Natural killer cell (primary cell): ENCODE data around the gene DGCR2. TPM values are rescaled to one million over a fixed set of nuclear protein-coding genes. Genes with fewer than 3 reads are reported as not detected.

Experiments used
- ATAC-seq, 3 donors: fragments of 150-1000 bp in 2 of 3; fragments of 200-7000 bp in 1 of 3; cut with Tn5 transposase; 1 replicate in 1 of 3; 2 replicates in 2 of 3; pipeline ENCODE4 v1.10.0; 2021; ENCODE audit warnings: mild to moderate bottlenecking in 2 of 3, moderate library complexity in 2 of 3
- DNase-seq, 2 donors: peaks; one replicate each; pipeline versions ENCODE4 v3.0.0 to v3.0.0-alpha.2; 2013 to 2021; ENCODE audit warnings: mixed read lengths in 1 of 2
- H3K27ac ChIP-seq: one replicate; pipeline ENCODE4 v1.5.1; 2013; ENCODE audit warnings: mild to moderate bottlenecking, low read length
- H3K27me3 ChIP-seq: one replicate; pipeline ENCODE4 v1.6.1; 2013; ENCODE audit warnings: low read length; ENCODE audit not compliant: control insufficient read depth, insufficient read depth
- H3K36me3 ChIP-seq: one replicate; pipeline ENCODE4 v1.6.1; 2013; ENCODE audit warnings: low read length; ENCODE audit not compliant: control insufficient read depth, insufficient read depth
- H3K4me1 ChIP-seq: one replicate; pipeline ENCODE4 v1.6.1; 2013; ENCODE audit warnings: low read length; ENCODE audit not compliant: control insufficient read depth, insufficient read depth
- H3K4me3 ChIP-seq: one replicate; pipeline ENCODE4 v1.5.1; 2013; ENCODE audit warnings: low read length
- H3K9me3 ChIP-seq: one replicate; pipeline ENCODE4 v1.6.1; 2013; ENCODE audit warnings: low read length; ENCODE audit not compliant: control insufficient read depth, insufficient read depth
- H3K27ac Mint-ChIP-seq, 2 donors: one replicate each; pipeline ENCODE4 v1.8.0; 2022; ENCODE audit warnings: mild to moderate bottlenecking in 2 of 2, mixed read lengths in 2 of 2, moderate library complexity in 1 of 2
- H3K27me3 Mint-ChIP-seq, 2 donors: one replicate each; pipeline ENCODE4 v1.8.0; 2022; ENCODE audit warnings: low read depth in 2 of 2, mixed read lengths in 2 of 2
- H3K36me3 Mint-ChIP-seq: one replicate; pipeline ENCODE4 v1.8.0; 2022; ENCODE audit warnings: mixed read lengths
- H3K4me1 Mint-ChIP-seq, 2 donors: one replicate each; pipeline ENCODE4 v1.8.0; 2022; ENCODE audit warnings: mixed read lengths in 2 of 2
- H3K4me3 Mint-ChIP-seq: one replicate; pipeline ENCODE4 v1.8.0; 2022; ENCODE audit warnings: mild to moderate bottlenecking, moderate library complexity, mixed read lengths
- H3K9me3 Mint-ChIP-seq, 2 donors: one replicate each; pipeline ENCODE4 v1.8.0; 2022; ENCODE audit warnings: mixed read lengths in 2 of 2
- WGBS: methylation state at CpG from one replicate; pipeline ENCODE4 v1.1.7; 2013; ENCODE audit warnings: missing lambda C conversion rate; ENCODE audit not compliant: insufficient coverage; 5-methylcytosine and 5-hydroxymethylcytosine counted together
- intact Hi-C: fragments of 100-400 bp; cut with micrococcal nuclease; formaldehyde crosslinking; loops from one replicate; pipeline ENCODE4 v1.14.2; 2022
- total RNA-seq, 4 donors: library from RNA; stranded (reverse); fragments of 120-200 nt in 1 of 4; gene quantifications; one replicate each; pipeline versions ENCODE4 v1.2.3 to v1.2.4, GENCODE V29; 2013 to 2022
- TF ChIP-seq, protein P1 (sequence below): fragments of 200-600 bp; IDR thresholded peaks from one replicate; pipeline ENCODE4 v1.8.0; 2022; ENCODE audit warnings: antibody characterized with exemption

The DGCR2 gene
- total RNA-seq, 3 donors from 2014 or later (not counting 1 experiment from before 2014, with no cell fraction given), result 27.5 to 44.1 (median 41.3) TPM

DNA sequence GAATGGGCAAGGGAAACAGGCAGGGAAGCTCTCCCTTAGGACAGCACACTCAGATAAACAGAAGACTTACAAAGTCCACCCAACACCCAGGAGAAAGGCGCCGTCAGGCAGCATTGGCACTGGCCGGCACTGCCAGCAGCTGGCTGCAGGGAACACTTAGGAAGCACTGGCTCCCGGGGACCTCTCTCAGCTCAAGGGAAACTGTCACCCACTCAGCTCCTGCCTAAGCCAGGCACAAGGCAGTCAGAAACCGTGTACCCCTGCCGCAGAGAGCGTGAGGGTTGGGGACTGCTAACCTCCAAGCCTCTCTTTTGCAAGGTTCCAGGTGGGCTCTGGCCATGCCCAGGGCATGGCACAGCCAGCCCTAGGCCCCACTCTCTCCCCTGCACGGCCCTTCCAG, 64.7 kb downstream of the DGCR2 start:
- peaks cover 9% of the 10 kb centered on the region for H3K36me3 Mint-ChIP-seq
- ATAC-seq, result no peak
- H3K27ac Mint-ChIP-seq, result peak overlapping the region in 1 of 2 donors; percentile 34

DNA sequence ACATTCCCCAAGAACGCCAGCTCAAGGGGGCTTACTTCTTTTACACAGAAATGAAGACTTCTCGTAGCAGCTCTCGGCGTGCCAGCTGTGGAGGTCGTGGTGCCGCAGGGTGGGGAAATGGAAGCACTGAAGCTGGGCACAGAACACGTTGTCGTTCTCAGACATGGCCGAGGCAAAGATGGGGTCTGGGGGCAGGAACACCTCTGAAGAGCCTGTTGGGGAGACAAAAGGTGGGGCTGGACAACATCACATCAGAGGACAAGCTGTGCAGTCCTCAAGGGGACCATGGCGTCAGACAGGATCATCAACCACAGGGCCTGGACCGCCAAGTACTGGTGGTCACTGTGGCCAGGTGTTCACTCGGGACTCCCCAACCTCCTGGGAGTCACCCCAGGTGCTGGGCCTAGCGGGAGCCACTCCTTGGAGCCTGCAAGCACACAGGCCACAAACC, 65.2 kb downstream of the DGCR2 start:
- peak overlapping the region in 1 of 2 donors; percentile 46 for H3K27ac Mint-ChIP-seq
- H3K4me1 Mint-ChIP-seq, result peaks cover 14 to 30% of the 10 kb centered on the region in 2 donors
- H3K9me3 Mint-ChIP-seq, result no peaks in the 10 kb centered on the region

More for the DNA sequence above, 64.7 kb downstream of the DGCR2 start:
- Histone ChIP-seq H3K4me1 (no peaks in the 10 kb centered on the region), H3K27me3 (no peaks in the 10 kb centered on the region), H3K36me3 (peaks cover 63% of the 10 kb centered on the region), H3K27ac (no peak overlapping the region), H3K9me3 (no peaks in the 10 kb centered on the region), H3K4me3 (no peak overlapping the region)
- intact Hi-C loops, result no loop called here
- H3K9me3 Mint-ChIP-seq, result no peaks in the 10 kb centered on the region
- H3K4me3 Mint-ChIP-seq, result no peak overlapping the region
- TF ChIP-seq, protein P1, sequence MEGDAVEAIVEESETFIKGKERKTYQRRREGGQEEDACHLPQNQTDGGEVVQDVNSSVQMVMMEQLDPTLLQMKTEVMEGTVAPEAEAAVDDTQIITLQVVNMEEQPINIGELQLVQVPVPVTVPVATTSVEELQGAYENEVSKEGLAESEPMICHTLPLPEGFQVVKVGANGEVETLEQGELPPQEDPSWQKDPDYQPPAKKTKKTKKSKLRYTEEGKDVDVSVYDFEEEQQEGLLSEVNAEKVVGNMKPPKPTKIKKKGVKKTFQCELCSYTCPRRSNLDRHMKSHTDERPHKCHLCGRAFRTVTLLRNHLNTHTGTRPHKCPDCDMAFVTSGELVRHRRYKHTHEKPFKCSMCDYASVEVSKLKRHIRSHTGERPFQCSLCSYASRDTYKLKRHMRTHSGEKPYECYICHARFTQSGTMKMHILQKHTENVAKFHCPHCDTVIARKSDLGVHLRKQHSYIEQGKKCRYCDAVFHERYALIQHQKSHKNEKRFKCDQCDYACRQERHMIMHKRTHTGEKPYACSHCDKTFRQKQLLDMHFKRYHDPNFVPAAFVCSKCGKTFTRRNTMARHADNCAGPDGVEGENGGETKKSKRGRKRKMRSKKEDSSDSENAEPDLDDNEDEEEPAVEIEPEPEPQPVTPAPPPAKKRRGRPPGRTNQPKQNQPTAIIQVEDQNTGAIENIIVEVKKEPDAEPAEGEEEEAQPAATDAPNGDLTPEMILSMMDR, result no peak
- H3K4me1 Mint-ChIP-seq, result peaks cover 14 to 29% of the 10 kb centered on the region in 2 donors
- no peaks in the 10 kb centered on the region for H3K27me3 Mint-ChIP-seq
- no peak for DNase-seq
- WGBS, result 96% methylated on average over 8 of the region's 8 CpGs

DNA sequence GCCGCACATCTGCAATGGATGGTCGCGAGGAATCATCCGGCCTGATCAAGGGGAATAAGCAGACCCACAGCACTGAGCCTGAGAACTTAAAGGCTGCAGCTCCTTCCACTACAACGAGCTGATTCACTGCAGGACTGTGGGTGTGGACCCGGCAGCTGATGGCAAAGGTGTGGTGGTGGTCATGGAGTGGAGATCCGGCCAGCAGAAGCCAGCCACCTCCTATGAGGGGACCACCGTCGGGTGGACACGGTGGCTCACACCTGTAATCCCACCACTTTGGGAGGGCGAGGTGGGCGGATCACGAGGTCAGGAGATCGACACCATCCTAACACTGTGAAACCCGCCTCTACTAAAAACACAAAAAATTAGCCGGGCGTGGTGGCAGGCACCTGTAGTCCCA, 66.4 kb downstream of the DGCR2 start:
- Mint-ChIP-seq H3K9me3 (no peaks in the 10 kb centered on the region), H3K36me3 (peaks cover 9% of the 10 kb centered on the region), H3K4me3 (no peak overlapping the region), H3K27ac (no peak overlapping the region), H3K27me3 (no peaks in the 10 kb centered on the region), H3K4me1 (peaks cover 14 to 37% of the 10 kb centered on the region in 2 donors)
- Histone ChIP-seq H3K36me3 (peaks cover 56% of the 10 kb centered on the region), H3K27me3 (no peaks in the 10 kb centered on the region), H3K9me3 (no peaks in the 10 kb centered on the region), H3K27ac (no peak overlapping the region), H3K4me3 (no peak overlapping the region), H3K4me1 (no peaks in the 10 kb centered on the region)
- intact Hi-C loops, result no loop called here
- ATAC-seq (no peak), DNase-seq (no peak)
- TF ChIP-seq, protein P1, result no peak
- 98% methylated on average over 17 of the region's 17 CpGs for WGBS

More for the DNA sequence above, 65.2 kb downstream of the DGCR2 start:
- Histone ChIP-seq H3K9me3 (no peaks in the 10 kb centered on the region), H3K36me3 (peaks cover 58% of the 10 kb centered on the region), H3K4me3 (no peak overlapping the region), H3K27me3 (no peaks in the 10 kb centered on the region), H3K27ac (no peak overlapping the region), H3K4me1 (no peaks in the 10 kb centered on the region)
- Mint-ChIP-seq H3K36me3 (peaks cover 9% of the 10 kb centered on the region), H3K4me3 (no peak overlapping the region), H3K27me3 (no peaks in the 10 kb centered on the region)
- ATAC-seq, result peak in 1 of 3 donors; percentile 25
- TF ChIP-seq, protein P1, result no peak
- 95% methylated on average over 13 of the region's 13 CpGs for WGBS
- intact Hi-C loops, result no loop called here
- no peak for DNase-seq

DNA sequence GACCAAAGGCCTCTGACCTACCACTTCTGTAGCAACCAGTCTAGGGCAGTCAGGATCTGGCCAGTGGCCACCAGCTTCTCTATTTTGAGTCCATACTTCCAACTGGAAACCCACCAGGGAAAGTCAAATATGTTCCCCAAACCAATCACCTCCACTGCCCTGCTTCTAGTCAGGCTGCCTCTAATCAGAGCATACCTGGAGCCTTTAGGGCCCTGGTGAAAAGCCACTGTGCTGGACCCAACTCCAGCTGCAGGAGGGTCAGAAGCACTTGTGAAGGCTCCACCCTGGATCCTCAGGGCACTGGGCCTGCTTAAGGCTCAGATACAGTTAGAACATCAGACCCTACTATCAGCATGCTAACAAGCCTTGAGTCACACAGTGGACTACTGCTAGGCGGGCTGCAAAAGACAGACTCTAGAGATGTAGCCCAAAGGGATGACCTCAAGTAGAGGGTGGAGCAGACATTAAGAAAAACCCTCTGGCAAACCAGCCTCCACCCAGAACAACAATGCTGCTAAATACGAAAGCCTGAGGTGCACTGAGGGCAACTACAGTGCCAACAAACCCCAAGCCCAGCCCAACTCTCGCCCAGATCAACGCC, 69.2 kb downstream of the DGCR2 start:
- peaks cover 9% of the 10 kb centered on the region for H3K36me3 Mint-ChIP-seq
- Histone ChIP-seq H3K27ac (no peak overlapping the region), H3K9me3 (no peaks in the 10 kb centered on the region), H3K4me1 (no peaks in the 10 kb centered on the region), H3K36me3 (peaks cover 52% of the 10 kb centered on the region), H3K27me3 (no peaks in the 10 kb centered on the region), H3K4me3 (no peak overlapping the region)
- TF ChIP-seq, protein P1, result no peak
- intact Hi-C loops, result no loop called here
- H3K9me3 Mint-ChIP-seq, result no peaks in the 10 kb centered on the region
- DNase-seq (no peak), ATAC-seq (no peak)
- WGBS, result 95% methylated on average over 4 of the region's 4 CpGs
- H3K4me3 Mint-ChIP-seq, result no peak overlapping the region
- peak overlapping the region in 1 of 2 donors; percentile 61 for H3K27ac Mint-ChIP-seq
- H3K4me1 Mint-ChIP-seq, result peaks cover 14 to 34% of the 10 kb centered on the region in 2 donors
- H3K27me3 Mint-ChIP-seq, result no peaks in the 10 kb centered on the region
